ENCODE data around the gene VPS26C. TPM values are rescaled to one million over a fixed set of nuclear protein-coding genes. Genes with fewer than 3 reads are reported as not detected.
"Not testable (repeated sequence)": the region's sequence is repeated elsewhere in the genome, so short reads cannot be mapped to it uniquely, and the experiment has no call there.

VPS26C gene
- 10 to 100 TPM; 47.7 to 60.8 (median 55.4) TPM for total RNA-seq

DNA sequence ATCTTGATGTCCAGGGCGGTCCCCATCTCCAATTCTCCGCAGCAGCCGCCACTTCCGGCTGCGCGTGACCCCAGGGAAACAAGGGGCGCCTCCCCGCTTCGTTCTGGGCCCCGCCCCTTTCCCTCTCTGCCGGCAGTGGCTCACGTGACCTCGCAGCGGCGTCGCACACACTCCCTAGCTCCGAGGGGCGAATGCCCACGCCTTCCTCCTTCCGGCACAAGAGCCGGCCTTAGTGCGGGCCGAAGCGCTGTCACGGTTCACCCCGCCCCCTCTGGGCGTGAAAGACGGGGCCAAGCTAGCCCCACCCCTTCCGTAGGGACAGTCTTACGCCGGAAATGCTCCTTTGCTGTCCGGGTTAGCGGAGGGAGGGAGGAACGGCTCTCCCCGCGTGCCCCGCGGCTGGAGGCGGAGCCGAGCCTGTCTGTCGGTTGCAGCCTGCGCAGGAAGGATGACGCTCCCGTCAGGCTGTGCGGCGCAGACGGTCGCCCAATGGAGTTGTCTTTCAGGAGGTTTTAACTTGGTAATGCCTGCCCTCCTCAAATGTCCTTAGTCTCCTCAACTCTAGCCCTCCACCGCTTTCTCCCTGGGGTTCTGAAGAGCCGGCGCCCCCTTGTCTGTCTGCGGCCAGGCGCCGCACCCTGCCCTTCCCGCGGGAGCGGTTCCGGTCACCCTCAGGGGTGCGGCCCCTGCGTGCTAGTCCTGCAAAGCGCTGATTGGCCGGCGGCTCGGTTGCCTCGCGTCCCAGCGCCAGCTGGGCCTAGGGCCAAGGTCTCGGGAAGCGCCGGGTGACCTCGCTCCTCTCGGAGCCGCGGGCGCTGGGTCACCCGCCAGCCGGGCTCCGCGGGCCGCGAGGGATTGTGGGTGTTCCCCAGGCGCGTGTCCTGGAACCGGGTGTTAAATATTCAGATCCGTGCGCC is at the start of gene VPS26C:
Gene VPS26C, minus strand, starts transcription at position 66 of the 917 bp plus-strand sequence. Its CDS starts 40 bp downstream, at position 26.
- peak; percentile 72 to 87 for TF ChIP-seq POLR2A (IDR thresholded peaks at IDR 0.05)
- peak; percentile 6 to 96 (median 72) for TF ChIP-seq POLR2AphosphoS5 (IDR thresholded peaks at IDR 0.05)
- TF ChIP-seq, protein P1, sequence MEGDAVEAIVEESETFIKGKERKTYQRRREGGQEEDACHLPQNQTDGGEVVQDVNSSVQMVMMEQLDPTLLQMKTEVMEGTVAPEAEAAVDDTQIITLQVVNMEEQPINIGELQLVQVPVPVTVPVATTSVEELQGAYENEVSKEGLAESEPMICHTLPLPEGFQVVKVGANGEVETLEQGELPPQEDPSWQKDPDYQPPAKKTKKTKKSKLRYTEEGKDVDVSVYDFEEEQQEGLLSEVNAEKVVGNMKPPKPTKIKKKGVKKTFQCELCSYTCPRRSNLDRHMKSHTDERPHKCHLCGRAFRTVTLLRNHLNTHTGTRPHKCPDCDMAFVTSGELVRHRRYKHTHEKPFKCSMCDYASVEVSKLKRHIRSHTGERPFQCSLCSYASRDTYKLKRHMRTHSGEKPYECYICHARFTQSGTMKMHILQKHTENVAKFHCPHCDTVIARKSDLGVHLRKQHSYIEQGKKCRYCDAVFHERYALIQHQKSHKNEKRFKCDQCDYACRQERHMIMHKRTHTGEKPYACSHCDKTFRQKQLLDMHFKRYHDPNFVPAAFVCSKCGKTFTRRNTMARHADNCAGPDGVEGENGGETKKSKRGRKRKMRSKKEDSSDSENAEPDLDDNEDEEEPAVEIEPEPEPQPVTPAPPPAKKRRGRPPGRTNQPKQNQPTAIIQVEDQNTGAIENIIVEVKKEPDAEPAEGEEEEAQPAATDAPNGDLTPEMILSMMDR (IDR thresholded peaks at IDR 0.05), result no peak
- Histone ChIP-seq H3K4me1 (peaks cover 46% of the 10 kb centered on the region), H3K36me3 (no peaks in the 10 kb centered on the region), H3K4me3 (peak within 1 kb of the TSS; percentile 62), H3K9me3 (no peaks in the 10 kb centered on the region), H3K27ac (peak within 1 kb of the TSS; percentile 96), H3K27me3 (no peaks in the 10 kb centered on the region)
- DNase-seq (ENCODE audit: low spot score in 2 of 2), result peak; percentile 98 to 99
- WGBS, result under 1% methylated on average over 45 of the region's 86 CpGs

DNA sequence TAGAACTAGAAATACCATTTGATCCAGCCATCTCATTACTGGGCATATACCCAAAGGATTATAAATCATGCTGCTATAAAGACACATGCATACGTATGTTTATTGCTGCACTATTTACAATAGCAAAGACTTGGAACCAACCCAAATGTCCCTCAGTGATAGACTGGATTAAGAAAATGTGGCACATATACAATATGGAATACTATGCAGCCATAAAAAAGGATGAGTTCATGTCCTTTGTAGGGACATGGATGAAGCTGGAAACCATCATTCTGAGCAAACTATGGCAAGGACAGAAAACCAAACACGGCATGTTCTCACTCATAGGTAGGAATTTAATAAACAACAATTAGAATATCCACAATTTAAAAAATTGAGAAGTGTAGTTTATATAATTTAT is 48.9 kb upstream of the VPS26C start:
- not testable (repeated sequence) for H3K27me3 ChIP-seq; DNase-seq (ENCODE audit: low spot score in 2 of 2); H3K4me3 ChIP-seq; H3K36me3 ChIP-seq; H3K4me1 ChIP-seq; H3K27ac ChIP-seq
- 66% methylated on average over 2 of the region's 2 CpGs for WGBS
- peaks cover 11% of the 10 kb centered on the region for H3K9me3 ChIP-seq

DNA sequence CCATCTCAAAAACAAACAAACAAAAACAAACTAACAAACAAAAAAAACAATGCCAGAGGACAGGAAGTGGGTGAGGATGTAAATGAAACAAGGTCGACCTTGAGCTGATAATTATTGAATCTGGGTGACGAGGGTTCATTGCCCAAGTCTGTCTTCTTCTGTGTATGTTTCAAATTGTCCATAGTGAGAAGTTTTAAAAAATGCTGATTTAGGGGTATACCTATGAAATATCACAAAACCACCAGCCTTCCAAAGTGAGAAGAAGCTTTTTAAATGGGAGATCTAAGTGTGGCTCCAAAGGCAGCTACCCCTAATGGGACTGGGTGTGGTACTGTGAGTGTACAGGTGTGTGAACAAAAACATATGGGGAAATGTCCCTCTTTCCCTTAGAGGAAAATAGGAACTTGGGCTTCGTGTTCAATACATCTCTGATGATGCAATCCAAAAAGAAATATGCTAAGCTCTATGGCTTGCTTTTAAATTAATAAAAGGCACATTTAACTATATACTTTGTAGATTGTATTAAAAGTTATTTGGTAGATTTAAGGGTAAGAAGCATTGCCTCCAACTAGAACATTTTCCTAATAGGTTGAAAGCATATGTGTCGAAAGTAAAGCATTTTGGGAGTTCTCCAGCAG is 33.1 kb upstream of the VPS26C start:
- Histone ChIP-seq H3K9me3 (no peaks in the 10 kb centered on the region), H3K27ac (no peak overlapping the region), H3K27me3 (no peaks in the 10 kb centered on the region), H3K36me3 (no peaks in the 10 kb centered on the region), H3K4me3 (no peak overlapping the region), H3K4me1 (no peaks in the 10 kb centered on the region)
- DNase-seq (ENCODE audit: low spot score in 2 of 2), result no peak
- TF ChIP-seq, protein P1 (IDR thresholded peaks at IDR 0.05), result no peak
- TF ChIP-seq POLR2A (IDR thresholded peaks at IDR 0.05), result no peak
- WGBS, result 66% methylated on average over 4 of the region's 4 CpGs

DNA sequence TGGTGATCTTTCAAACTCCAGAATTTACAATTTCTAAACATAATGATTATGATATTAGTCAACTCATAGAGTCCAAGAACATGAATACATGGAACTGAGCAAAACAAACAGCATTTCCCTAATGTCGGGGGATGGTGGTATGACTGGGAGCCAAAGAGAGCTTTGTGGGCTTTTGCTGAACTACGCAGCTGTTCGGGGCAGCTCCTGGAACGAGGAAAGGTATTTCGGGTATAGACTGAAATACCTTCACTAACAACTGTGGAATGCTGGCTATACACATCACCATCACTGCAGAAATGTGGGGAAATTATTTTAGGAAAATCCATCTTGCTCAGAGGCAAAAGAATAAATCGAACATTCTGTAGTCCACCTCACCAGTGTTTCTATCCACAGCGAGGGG is 30.2 kb upstream of the VPS26C start:
- DNase-seq (ENCODE audit: low spot score in 2 of 2), result no peak
- H3K36me3 ChIP-seq, result no peaks in the 10 kb centered on the region
- no peaks in the 10 kb centered on the region for H3K4me1 ChIP-seq
- no peak for TF ChIP-seq EP300 (IDR thresholded peaks at IDR 0.05)
- TF ChIP-seq POLR2AphosphoS5 (IDR thresholded peaks at IDR 0.05), result no peak
- no peak for TF ChIP-seq POLR2A (IDR thresholded peaks at IDR 0.05)
- TF ChIP-seq, protein P1 (IDR thresholded peaks at IDR 0.05), result no peak
- no peak overlapping the region for H3K4me3 ChIP-seq
- no peaks in the 10 kb centered on the region for H3K27me3 ChIP-seq
- H3K9me3 ChIP-seq, result no peaks in the 10 kb centered on the region
- WGBS, result 80% methylated on average over 7 of the region's 7 CpGs
- no peak overlapping the region for H3K27ac ChIP-seq

DNA sequence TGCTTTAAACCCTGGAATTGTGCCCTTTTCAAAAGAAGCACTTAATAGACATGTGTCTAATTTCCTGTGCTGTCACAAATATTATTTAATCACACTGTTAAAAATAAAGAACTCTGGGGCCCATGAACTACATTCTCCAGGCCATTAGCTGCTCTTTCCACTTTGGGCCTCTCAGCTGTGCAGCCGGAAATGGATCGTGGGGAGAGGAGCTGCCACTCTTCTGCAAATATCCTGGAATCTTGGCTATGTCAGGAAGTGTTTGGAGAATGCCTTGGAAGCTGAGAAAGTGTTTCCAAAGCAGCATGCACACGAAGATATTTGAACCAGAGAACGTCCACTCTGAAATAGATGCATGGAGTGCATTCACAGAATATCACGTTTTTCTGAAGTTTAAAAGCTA is 27.5 kb upstream of the VPS26C start:
- H3K4me1 ChIP-seq, result no peaks in the 10 kb centered on the region
- WGBS, result 60% methylated on average over 5 of the region's 5 CpGs
- H3K27me3 ChIP-seq, result no peaks in the 10 kb centered on the region
- no peak overlapping the region for H3K27ac ChIP-seq
- no peak for DNase-seq (ENCODE audit: low spot score in 2 of 2)
- H3K4me3 ChIP-seq, result no peak overlapping the region
- H3K9me3 ChIP-seq, result no peaks in the 10 kb centered on the region
- no peak for TF ChIP-seq POLR2A (IDR thresholded peaks at IDR 0.05)
- TF ChIP-seq, protein P1 (IDR thresholded peaks at IDR 0.05), result no peak
- no peak for TF ChIP-seq EP300 (IDR thresholded peaks at IDR 0.05)
- no peak for TF ChIP-seq POLR2AphosphoS5 (IDR thresholded peaks at IDR 0.05)
- no peaks in the 10 kb centered on the region for H3K36me3 ChIP-seq
